OCI-LY7 (cell line): ENCODE results near the gene SLC27A6. TPM values are rescaled to one million over a fixed set of nuclear protein-coding genes. Genes with fewer than 3 reads are reported as not detected.
"Not testable (repeated sequence)": the region's sequence is repeated elsewhere in the genome, so short reads cannot be mapped to it uniquely, and the experiment has no call there.

Source experiments
- BruUV-seq: library from RNA; stranded (reverse); fragments of 400-500 nt; replicated peaks from 2 replicates; lab custom pipeline; 2021; lab: Mats Ljungman, UMichigan
- CTCF ChIA-PET: fragments of 300-600 bp; sonication (Branson Sonifier 250); formaldehyde crosslinking; loops from one replicate; lab custom pipeline; 2022; ENCODE audit warnings: antibody characterized with exemption; ENCODE audit not compliant: unreplicated experiment; lab: Charles Lee
- POLR2A ChIA-PET: fragments of 300-600 bp; sonication (Branson Sonifier 250); formaldehyde crosslinking; loops from one replicate; lab custom pipeline; 2022; ENCODE audit warnings: antibody characterized with exemption; lab: Charles Lee
- DNase-seq: peaks from one replicate; pipeline ENCODE4 v3.0.0-alpha.2; 2015; ENCODE audit warnings: low spot score
- H2AFZ ChIP-seq: fragments of 200-600 bp; sonication (generic), shearing (Covaris generic); 2 replicates; pipeline ENCODE4 v1.6.1; 2014; ENCODE audit warnings: mild to moderate bottlenecking, antibody characterized with exemption, low read length, moderate library complexity
- H3K27ac ChIP-seq: fragments of 200-600 bp; sonication (generic); 2 replicates; pipeline ENCODE4 v1.5.1; 2014; ENCODE audit warnings: mixed run types, low read depth, mild to moderate bottlenecking, moderate library complexity, low read length, inconsistent platforms; ENCODE audit not compliant: poor library complexity, severe bottlenecking
- H3K36me3 ChIP-seq: fragments of 200-600 bp; sonication (generic); 2 replicates; pipeline ENCODE4 v1.6.1; 2014; ENCODE audit warnings: mild to moderate bottlenecking, antibody characterized with exemption, low read length, moderate library complexity, mixed read lengths; ENCODE audit not compliant: insufficient read depth
- H3K4me1 ChIP-seq: fragments of 200-600 bp; sonication (generic); 2 replicates; pipeline ENCODE4 v1.5.1; 2014; ENCODE audit warnings: mild to moderate bottlenecking, low read length; ENCODE audit not compliant: insufficient read depth, poor library complexity, severe bottlenecking
- H3K4me2 ChIP-seq: fragments of 200-600 bp; sonication (generic); 2 replicates; pipeline ENCODE4 v1.6.1; 2014; ENCODE audit warnings: mild to moderate bottlenecking, low read length
- H3K4me3 ChIP-seq: fragments of 200-600 bp; sonication (generic); 2 replicates; pipeline ENCODE4 v1.5.1; 2014; ENCODE audit warnings: mild to moderate bottlenecking, low read depth, low read length; ENCODE audit not compliant: poor library complexity, severe bottlenecking
- H3K79me2 ChIP-seq: fragments of 200-600 bp; sonication (generic); 2 replicates; pipeline ENCODE4 v1.6.1; 2016; ENCODE audit warnings: low read depth, mild to moderate bottlenecking, low read length, moderate library complexity, mixed read lengths; ENCODE audit not compliant: insufficient read depth
- H3K9me2 ChIP-seq: fragments of 200-600 bp; sonication (generic); 2 replicates; pipeline ENCODE4 v1.6.1; 2016; ENCODE audit warnings: mild to moderate bottlenecking, low read length, mixed read lengths; ENCODE audit not compliant: insufficient read depth
- H3K9me3 ChIP-seq: fragments of 200-600 bp; sonication (generic); 2 replicates; pipeline ENCODE4 v1.6.1; 2014; ENCODE audit warnings: mild to moderate bottlenecking, mixed run types, low read length, mixed read lengths
- H4K20me1 ChIP-seq: fragments of 200-600 bp; sonication (generic); 2 replicates; pipeline ENCODE4 v1.6.1; 2014; ENCODE audit warnings: mild to moderate bottlenecking, antibody characterized with exemption, low read length, moderate library complexity, mixed read lengths; ENCODE audit not compliant: insufficient read depth
- CTCF ChIP-seq: fragments of 200-600 bp; sonication (generic); conservative IDR thresholded peaks from 2 replicates; pipeline ENCODE4 v1.5.1; 2014; ENCODE audit warnings: mild to moderate bottlenecking, antibody characterized with exemption, low read length, moderate library complexity, mixed read lengths
- EZH2phosphoT487 ChIP-seq: fragments of 200-600 bp; sonication (generic); IDR thresholded peaks from 2 replicates; pipeline ENCODE4 v1.6.1; 2018; ENCODE audit warnings: low read depth, borderline replicate concordance, mild to moderate bottlenecking, mixed run types, antibody characterized with exemption, low read length, moderate library complexity, mixed read lengths
- intact Hi-C: fragments of 100-400 bp; cut with micrococcal nuclease; formaldehyde crosslinking; loops from one replicate; pipeline ENCODE4 v1.10.0; 2022; ENCODE audit not compliant: unreplicated experiment
- total RNA-seq, 2 experiments: library from RNA; depleted of rRNA in 1 of 2; stranded (reverse); fragments of >200 nt in 1 of 2; shearing (Covaris generic) in 1 of 2; gene quantifications; 2 replicates each; pipeline ENCODE4 v1.2.3, GENCODE V29; 2014 to 2022

SLC27A6 gene
- total RNA-seq, 2 experiments from 2014 or later = not detected

DNA sequence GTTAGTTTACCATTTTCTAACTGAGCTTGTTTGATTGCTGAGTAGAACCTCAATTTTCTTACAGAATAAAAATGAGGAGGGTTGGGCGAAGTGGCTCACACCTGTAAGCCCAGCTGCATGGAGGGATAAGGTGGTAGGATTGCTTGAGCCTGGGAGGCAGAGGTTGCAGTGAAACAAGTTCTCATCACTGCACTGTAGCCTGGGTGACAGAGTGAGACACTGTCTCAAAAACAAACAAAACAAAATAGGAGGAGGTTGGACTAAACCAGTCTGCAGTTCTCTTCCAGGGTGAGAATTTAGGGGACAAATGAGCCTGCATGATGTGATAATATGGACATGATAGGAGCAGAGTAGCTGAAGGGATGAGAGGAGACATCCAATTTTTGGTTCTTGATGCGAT, 57.3 kb downstream of the SLC27A6 start:
- Histone ChIP-seq H2AFZ (no peak overlapping the region), H3K36me3 (no peaks in the 10 kb centered on the region), H3K27ac (no peak overlapping the region), H3K79me2 (no peaks in the 10 kb centered on the region), H3K9me2 (no peaks in the 10 kb centered on the region), H3K4me3 (no peak overlapping the region), H3K4me1 (no peaks in the 10 kb centered on the region), H3K4me2 (no peak overlapping the region), H4K20me1 (no peaks in the 10 kb centered on the region), H3K9me3 (no peaks in the 10 kb centered on the region)
- no peak for TF ChIP-seq EZH2phosphoT487
- TF ChIP-seq CTCF = no peak
- ChIA-PET POLR2A (no interaction called here), CTCF (no interaction called here)
- BruUV-seq = no TSS peak
- no peak for DNase-seq
- intact Hi-C loops = no loop called here

- no peak for DNase-seq
- H3K9me2 ChIP-seq = no peaks in the 10 kb centered on the region
- no peak overlapping the region for H3K27ac ChIP-seq
- no peak overlapping the region for H3K4me3 ChIP-seq
- no peaks in the 10 kb centered on the region for H3K9me3 ChIP-seq
- H2AFZ ChIP-seq = no peak overlapping the region
- H3K36me3 ChIP-seq = no peaks in the 10 kb centered on the region
- intact Hi-C loops = no loop called here
- TF ChIP-seq EZH2phosphoT487 (no peak), CTCF (no peak)
- no peaks in the 10 kb centered on the region for H3K79me2 ChIP-seq
- ChIA-PET CTCF (no interaction called here), POLR2A (interaction anchor here (0.8 kb wide), 1 partner anchor 16 kb away, joined by 3 read pairs; no protein-coding TSS in a partner anchor)
- no peak overlapping the region for H3K4me2 ChIP-seq
- BruUV-seq = no TSS peak
- H3K4me1 ChIP-seq = no peaks in the 10 kb centered on the region
- H4K20me1 ChIP-seq = no peaks in the 10 kb centered on the region
Measured at GRCh38 chr5:129027260-129027659, 62.0 kb downstream of the SLC27A6 start.

DNA sequence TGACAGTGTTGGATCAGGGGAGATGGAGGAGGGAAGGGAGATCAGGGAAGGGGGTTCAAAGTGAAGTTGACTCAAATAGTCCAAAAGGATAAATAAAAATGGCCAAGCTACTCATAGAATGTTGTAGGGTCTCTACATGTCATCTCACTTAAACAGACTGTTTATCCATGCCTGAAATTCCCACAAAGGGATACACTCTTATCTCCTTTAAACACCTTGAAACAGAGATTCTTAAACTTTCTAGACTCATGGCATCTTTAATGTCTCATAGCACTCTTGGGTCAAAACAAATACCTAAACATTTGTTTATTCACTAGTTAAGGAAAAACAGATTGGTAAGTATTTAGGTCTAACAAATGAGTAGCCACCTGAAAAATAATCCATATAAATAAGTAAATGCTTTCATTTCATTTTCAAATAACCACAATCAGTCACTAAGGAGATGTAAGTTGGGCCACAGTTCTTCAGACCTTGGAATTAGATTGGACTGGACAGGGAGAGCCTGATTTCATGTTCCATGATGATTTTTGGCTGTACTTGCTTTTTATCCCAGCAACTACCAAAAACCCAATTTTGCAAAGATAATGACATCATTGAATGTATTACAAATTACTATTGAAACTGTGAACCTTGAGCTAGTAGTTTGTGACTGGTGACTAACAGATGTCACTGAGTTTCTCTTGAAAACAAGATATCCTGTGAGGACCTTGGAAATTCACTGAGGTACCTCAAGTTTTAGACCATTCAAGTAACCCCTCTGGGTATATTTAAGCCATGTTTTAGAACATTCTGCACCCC, 66.8 kb downstream of the SLC27A6 start:
- H3K79me2 ChIP-seq = no peaks in the 10 kb centered on the region
- no peak for DNase-seq
- ChIA-PET CTCF (no interaction called here), POLR2A (no interaction called here)
- intact Hi-C loops = no loop called here
- H3K36me3 ChIP-seq = no peaks in the 10 kb centered on the region
- TF ChIP-seq CTCF = no peak
- H3K9me2 ChIP-seq = no peaks in the 10 kb centered on the region
- H3K4me3 ChIP-seq = no peak overlapping the region
- no peaks in the 10 kb centered on the region for H3K9me3 ChIP-seq
- no peak overlapping the region for H3K4me2 ChIP-seq
- H4K20me1 ChIP-seq = no peaks in the 10 kb centered on the region
- H2AFZ ChIP-seq = no peak overlapping the region
- H3K4me1 ChIP-seq = no peaks in the 10 kb centered on the region
- no TSS peak for BruUV-seq
- no peak overlapping the region for H3K27ac ChIP-seq

GRCh38 chr5:129036257-129036656, 71.0 kb downstream of the SLC27A6 start:
- H2AFZ ChIP-seq, H3K79me2 ChIP-seq, CTCF ChIA-PET, H3K9me2 ChIP-seq, DNase-seq, H3K27ac ChIP-seq, intact Hi-C loops, POLR2A ChIA-PET, BruUV-seq, H3K4me2 ChIP-seq, H3K4me1 ChIP-seq, H3K36me3 ChIP-seq, H3K4me3 ChIP-seq, H3K9me3 ChIP-seq, H4K20me1 ChIP-seq: not testable (repeated sequence)
